Endothelial cell of hepatic sinusoid (primary cell): ENCODE measurements around the gene HAAO.

Experiments
- in situ Hi-C: cut with HindIII; loops from 2 replicates; pipeline ENCODE4 v1.10.0; 2017; ENCODE audit warnings: low sequenced_read_pairs

HAAO gene

GRCh38 chr2:42770288-42771131 is 21.9 kb downstream of the HAAO start:
- in situ Hi-C loops = no loop called here

GRCh38 chr2:42769583-42770287 is 22.6 kb downstream of the HAAO start:
- in situ Hi-C loops = no loop called here

GRCh38 chr2:42768706-42769256 is 23.6 kb downstream of the HAAO start:
- in situ Hi-C loops = no loop called here

GRCh38 chr2:42767899-42768705 is 24.3 kb downstream of the HAAO start:
- in situ Hi-C loops = no loop called here

GRCh38 chr2:42767080-42767898 is 25.1 kb downstream of the HAAO start:
- in situ Hi-C loops = no loop called here

- in situ Hi-C loops = no loop called here
Observed at GRCh38 chr2:42765686-42766085, 26.7 kb downstream of the HAAO start.

GRCh38 chr2:42764901-42765300 is 27.5 kb downstream of the HAAO start:
- in situ Hi-C loops = no loop called here

GRCh38 chr2:42764096-42764495 is 28.3 kb downstream of the HAAO start, which contains the start of gene OXER1:
OXER1 (minus strand) TSS chr2:42764135; CDS start chr2:42764062, 73 bp downstream.
- in situ Hi-C loops = no loop called here

- in situ Hi-C loops = no loop called here
Observed at GRCh38 chr2:42762823-42763804, 29.3 kb downstream of the HAAO start.

GRCh38 chr2:42762155-42762554 is 30.2 kb downstream of the HAAO start:
- in situ Hi-C loops = no loop called here

- in situ Hi-C loops = no loop called here
Observed at GRCh38 chr2:42761554-42761953, 30.8 kb downstream of the HAAO start.

- in situ Hi-C loops = loop anchor here (5.0 kb wide), 1 partner anchor 44 kb away; no protein-coding TSS in a partner anchor
Observed at GRCh38 chr2:42758751-42759150, 33.6 kb downstream of the HAAO start.

- in situ Hi-C loops = loop anchor here (5.0 kb wide), 1 partner anchor 44 kb away; no protein-coding TSS in a partner anchor
Observed at GRCh38 chr2:42757981-42758740, 34.2 kb downstream of the HAAO start.

GRCh38 chr2:42756966-42757513 is 35.3 kb downstream of the HAAO start:
- in situ Hi-C loops = loop anchor here (5.0 kb wide), 1 partner anchor 45 kb away; no protein-coding TSS in a partner anchor

- in situ Hi-C loops = loop anchor here (5.0 kb wide), 1 partner anchor 46 kb away; no protein-coding TSS in a partner anchor
Observed at GRCh38 chr2:42756150-42756775, 36.1 kb downstream of the HAAO start.

- in situ Hi-C loops = loop anchor here (5.0 kb wide), 1 partner anchor 47 kb away; no protein-coding TSS in a partner anchor
Observed at GRCh38 chr2:42755191-42755880, 37.0 kb downstream of the HAAO start.
